HG03558 (cell line): ENCODE results near the gene RPS5.
A peak's percentile ranks its signal among the peaks of the same experiment; 100 is the strongest.
"Not testable (repeated sequence)": the region's sequence is repeated elsewhere in the genome, so short reads cannot be mapped to it uniquely, and the experiment has no call there.

Experiments used
- ATAC-seq: cut with Tn5 transposase; IDR thresholded peaks from one replicate; pipeline ENCODE4 v1.9.1; 2021; ENCODE audit warnings: moderate number of reproducible peaks; ENCODE audit not compliant: unreplicated experiment; ENCODE audit errors: extremely low read depth

The RPS5 gene

GRCh38 chr19:58355908-58356765 lies 30.9 kb upstream of the RPS5 start:
- no peak for ATAC-seq

GRCh38 chr19:58356766-58357480 lies 30.1 kb upstream of the RPS5 start:
- no peak for ATAC-seq

GRCh38 chr19:58357481-58358145 lies 29.5 kb upstream of the RPS5 start:
- no peak for ATAC-seq

GRCh38 chr19:58361900-58362271 lies 25.2 kb upstream of the RPS5 start:
- ATAC-seq = no peak

GRCh38 chr19:58362272-58362994 lies 24.6 kb upstream of the RPS5 start, which contains the start of gene ZNF497:
ZNF497 (minus strand) TSS chr19:58362751; CDS start chr19:58357635, 5,116 bp downstream.
- peak; percentile 53 for ATAC-seq

- ATAC-seq = no peak
Observed at GRCh38 chr19:58364146-58364545, 22.9 kb upstream of the RPS5 start.

GRCh38 chr19:58366585-58367430 lies 20.3 kb upstream of the RPS5 start:
- ATAC-seq = no peak

GRCh38 chr19:58367698-58368454 lies 19.2 kb upstream of the RPS5 start:
- no peak for ATAC-seq

GRCh38 chr19:58368561-58369360 lies 18.3 kb upstream of the RPS5 start:
- no peak for ATAC-seq

GRCh38 chr19:58372311-58373133 lies 14.5 kb upstream of the RPS5 start:
- no peak for ATAC-seq

GRCh38 chr19:58374200-58374599 lies 12.9 kb upstream of the RPS5 start:
- no peak for ATAC-seq

- not testable (repeated sequence) for ATAC-seq
Observed at GRCh38 chr19:58376724-58377123, 10.3 kb upstream of the RPS5 start.

- ATAC-seq = no peak
Observed at GRCh38 chr19:58379246-58379645, 7.8 kb upstream of the RPS5 start.

GRCh38 chr19:58380037-58380661 lies 6.9 kb upstream of the RPS5 start:
- ATAC-seq = no peak

GRCh38 chr19:58380662-58381459 lies 6.2 kb upstream of the RPS5 start, which contains the start of gene ZNF837:
ZNF837 (minus strand) TSS chr19:58381030; CDS start chr19:58369332, 11,698 bp downstream.
- peak; percentile 70 for ATAC-seq
